Measurements from ENCODE around the gene ZFP1.

Gene ZFP1

DNA sequence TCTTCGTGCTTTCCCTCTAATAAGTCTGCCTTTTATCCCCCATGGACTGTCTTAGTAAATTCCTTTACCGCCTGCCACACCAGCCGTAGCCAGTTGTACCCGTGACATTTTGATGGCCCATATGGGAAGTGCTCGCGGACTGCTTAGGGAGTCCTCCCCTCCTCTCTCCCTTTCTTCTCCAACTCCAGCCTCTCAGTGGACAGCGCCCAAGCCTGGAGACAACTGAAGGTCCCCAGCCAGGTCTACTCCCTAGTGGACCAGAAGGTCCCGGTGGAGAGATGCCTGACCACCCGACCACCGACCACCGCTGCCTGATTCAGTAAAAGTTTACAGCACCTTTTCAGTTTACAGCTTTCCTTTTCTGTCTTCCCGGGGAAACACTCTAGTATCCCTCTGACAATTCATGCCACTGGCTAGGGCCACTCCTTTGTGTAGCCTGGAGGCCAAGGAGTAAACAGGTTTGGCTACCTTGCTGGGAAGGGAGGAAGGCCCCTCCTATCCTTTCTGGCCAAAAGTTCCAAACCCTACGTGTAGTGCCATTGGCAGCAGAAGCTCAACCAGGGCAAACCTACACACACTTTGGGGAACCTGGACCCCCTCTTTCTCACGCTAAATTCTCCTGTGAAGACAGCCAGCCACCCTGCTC lies 40.6 kb downstream of the ZFP1 start:
- Histone ChIP-seq H3K36me3 (no peaks in the 10 kb centered on the region), H3K9me3 (no peaks in the 10 kb centered on the region), H3K4me1 (no peaks in the 10 kb centered on the region), H3K27me3 (no peaks in the 10 kb centered on the region), H3K4me3 (ENCODE audit: low read depth, low read length) (no peak overlapping the region)
- no peak for TF ChIP-seq CTCF (IDR thresholded peaks at IDR 0.05; ENCODE audit: low read depth, low read length)
- no peak for DNase-seq

DNA sequence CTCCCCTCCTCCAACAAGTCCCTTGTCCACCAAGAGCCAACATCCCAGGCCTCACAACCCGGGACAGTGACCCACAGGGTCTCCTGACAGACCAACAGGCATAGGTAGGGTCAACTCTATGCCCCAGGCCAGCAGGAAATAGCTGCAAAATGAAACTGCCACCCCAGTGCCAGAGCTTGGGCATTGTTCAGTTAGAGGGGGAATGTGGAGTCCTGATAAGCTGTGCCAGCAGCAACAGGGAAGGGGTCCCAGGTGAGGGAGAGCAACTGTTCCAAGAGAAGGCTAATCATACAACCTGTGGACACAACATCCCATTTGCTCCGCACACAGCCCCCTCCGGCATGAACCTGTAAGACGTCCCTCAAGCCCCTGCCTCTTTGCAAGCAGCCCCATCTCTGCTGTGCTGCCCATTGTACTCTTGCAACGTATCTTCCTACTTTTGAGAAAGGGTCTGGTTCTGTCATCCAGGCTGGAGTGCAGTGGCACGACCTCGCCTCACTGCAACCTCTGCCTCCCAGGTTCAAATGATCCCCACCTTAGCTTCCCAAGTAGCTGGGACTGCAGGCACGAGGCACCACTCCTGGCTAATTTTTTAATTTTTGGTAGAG lies 41.4 kb downstream of the ZFP1 start:
- no peaks in the 10 kb centered on the region for H3K4me1 ChIP-seq
- TF ChIP-seq CTCF (IDR thresholded peaks at IDR 0.05; ENCODE audit: low read depth, low read length): no peak
- H3K4me3 ChIP-seq (ENCODE audit: low read depth, low read length): no peak overlapping the region
- H3K36me3 ChIP-seq: no peaks in the 10 kb centered on the region
- H3K9me3 ChIP-seq: no peaks in the 10 kb centered on the region
- DNase-seq: no peak
- H3K27me3 ChIP-seq: no peaks in the 10 kb centered on the region

- no peaks in the 10 kb centered on the region for H3K4me1 ChIP-seq
- no peaks in the 10 kb centered on the region for H3K9me3 ChIP-seq
- TF ChIP-seq CTCF (IDR thresholded peaks at IDR 0.05; ENCODE audit: low read depth, low read length): no peak
- no peak for DNase-seq
- no peak overlapping the region for H3K4me3 ChIP-seq (ENCODE audit: low read depth, low read length)
- H3K36me3 ChIP-seq: no peaks in the 10 kb centered on the region
- no peaks in the 10 kb centered on the region for H3K27me3 ChIP-seq
Observed at GRCh38 chr16:75192606-75193264, 44.4 kb downstream of the ZFP1 start.

- no peak overlapping the region for H3K4me3 ChIP-seq (ENCODE audit: low read depth, low read length)
- no peaks in the 10 kb centered on the region for H3K27me3 ChIP-seq
- no peak for DNase-seq
- H3K4me1 ChIP-seq: no peaks in the 10 kb centered on the region
- H3K9me3 ChIP-seq: no peaks in the 10 kb centered on the region
- TF ChIP-seq CTCF (IDR thresholded peaks at IDR 0.05; ENCODE audit: low read depth, low read length): no peak
- no peaks in the 10 kb centered on the region for H3K36me3 ChIP-seq
Observed at GRCh38 chr16:75193265-75193650, 44.9 kb downstream of the ZFP1 start.

DNA sequence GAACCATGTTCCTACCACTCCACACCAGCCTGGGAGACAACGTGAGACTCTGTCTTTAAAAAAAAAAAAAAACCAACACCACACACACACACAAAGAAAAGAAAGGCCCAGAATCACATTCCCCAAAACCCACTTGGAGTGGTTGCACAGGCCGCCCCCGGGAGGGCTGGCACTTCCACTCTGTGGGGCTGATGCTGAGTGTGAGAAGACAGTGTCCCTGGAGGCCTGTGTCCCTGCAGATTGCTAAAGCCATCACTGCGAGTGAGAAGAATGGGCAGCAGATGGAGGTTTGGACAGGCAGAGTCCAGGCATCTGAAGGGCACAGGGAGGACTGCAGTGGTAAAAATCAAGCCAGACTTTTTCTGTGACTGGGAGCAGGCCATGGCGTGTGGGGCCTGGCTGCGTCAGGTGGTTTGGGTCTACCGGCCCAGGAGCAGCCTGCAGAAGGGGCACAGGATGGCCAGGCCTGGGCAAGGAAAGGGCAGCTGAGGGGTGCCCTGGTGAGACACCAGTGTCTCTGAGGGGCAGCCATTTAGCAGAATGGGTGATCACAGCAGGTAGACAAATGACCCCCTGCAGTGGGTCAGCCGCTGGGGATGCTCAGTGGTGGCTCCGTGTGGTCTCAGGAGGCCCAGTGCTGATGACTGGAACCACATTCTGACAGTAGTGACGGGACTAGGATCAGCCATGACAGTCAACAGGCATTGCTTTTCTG lies 45.6 kb downstream of the ZFP1 start:
- no peak for DNase-seq
- Histone ChIP-seq H3K4me3 (ENCODE audit: low read depth, low read length) (no peak overlapping the region), H3K9me3 (no peaks in the 10 kb centered on the region), H3K36me3 (no peaks in the 10 kb centered on the region), H3K27me3 (no peaks in the 10 kb centered on the region), H3K4me1 (no peaks in the 10 kb centered on the region)
- TF ChIP-seq CTCF (IDR thresholded peaks at IDR 0.05; ENCODE audit: low read depth, low read length): no peak

Measured in BE2C (cell line).